NCI-H1694 (cell line): Measurements from ENCODE around the gene EEF1B2.
"Not testable (repeated sequence)": the region's sequence is repeated elsewhere in the genome, so short reads cannot be mapped to it uniquely, and the experiment has no call there.

Source experiments
- DNase-seq: peaks from one replicate; lab custom pipeline; 2025; lab: John Stamatoyannopoulos, UW

Gene EEF1B2

GRCh38 chr2:206159346-206160124 lies at the start of gene EEF1B2, which contains the start of gene NDUFS1:
TSS of gene EEF1B2 (plus strand) at chr2:206159895. CDS start at chr2:206159980, 85 bp downstream.
TSS of gene NDUFS1 (minus strand) at chr2:206159444. CDS start at chr2:206153678, 5,766 bp downstream.
- DNase-seq = peak; percentile 97

DNA sequence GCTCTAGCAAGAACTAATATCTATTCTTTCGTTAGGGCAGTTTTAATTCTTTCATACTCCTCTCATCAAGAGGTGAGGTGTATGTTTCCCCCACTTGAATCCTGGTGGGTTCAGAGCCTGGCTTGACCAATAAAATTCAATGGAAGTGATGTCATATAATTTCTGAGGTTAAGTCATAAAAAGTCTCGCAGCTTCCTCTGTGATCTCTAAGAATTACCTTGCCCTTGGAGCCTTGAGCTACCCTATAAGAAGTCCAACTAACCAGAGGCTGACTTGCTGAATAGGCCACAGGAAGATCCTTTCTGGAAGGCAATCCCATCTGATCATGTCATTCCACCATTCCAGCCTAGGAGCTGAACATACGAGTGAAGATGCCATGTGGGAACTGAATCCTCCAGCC lies 47.6 kb upstream of the EEF1B2 start:
- DNase-seq = no peak

DNA sequence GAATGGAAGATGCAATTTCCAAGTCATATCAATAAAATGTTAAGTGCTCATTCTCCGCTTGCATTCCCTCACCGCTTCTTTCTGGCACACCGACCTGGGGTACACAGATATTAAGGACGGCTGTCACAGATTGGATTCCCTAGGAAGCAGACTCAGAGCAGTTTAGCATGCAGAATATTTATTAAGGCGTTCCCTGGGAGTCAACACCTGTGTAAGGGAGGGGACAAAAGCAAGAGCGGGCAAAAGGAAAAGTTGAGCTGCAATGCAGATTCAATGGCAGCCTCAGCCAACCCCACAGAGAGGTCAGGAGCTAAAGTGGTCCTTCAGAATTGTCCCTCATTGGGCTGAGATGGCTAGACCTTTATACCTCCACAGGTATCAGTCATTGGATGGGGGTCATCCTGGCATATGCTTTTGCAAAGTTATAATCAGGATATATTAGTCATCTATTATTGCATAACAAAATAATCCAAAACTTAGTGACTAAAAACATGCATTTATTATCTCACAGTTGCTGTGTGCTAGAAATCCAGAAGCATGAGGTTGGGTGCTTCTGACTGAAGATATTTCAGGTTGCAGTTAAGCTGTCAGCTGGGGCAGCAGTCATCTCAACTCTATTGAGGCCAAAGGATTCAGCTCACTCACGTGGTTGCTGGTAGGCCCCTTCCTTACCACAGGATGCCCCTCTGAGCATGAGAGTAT lies 46.7 kb upstream of the EEF1B2 start:
- DNase-seq = no peak

GRCh38 chr2:206115026-206115578 lies 44.6 kb upstream of the EEF1B2 start:
- no peak for DNase-seq

DNA sequence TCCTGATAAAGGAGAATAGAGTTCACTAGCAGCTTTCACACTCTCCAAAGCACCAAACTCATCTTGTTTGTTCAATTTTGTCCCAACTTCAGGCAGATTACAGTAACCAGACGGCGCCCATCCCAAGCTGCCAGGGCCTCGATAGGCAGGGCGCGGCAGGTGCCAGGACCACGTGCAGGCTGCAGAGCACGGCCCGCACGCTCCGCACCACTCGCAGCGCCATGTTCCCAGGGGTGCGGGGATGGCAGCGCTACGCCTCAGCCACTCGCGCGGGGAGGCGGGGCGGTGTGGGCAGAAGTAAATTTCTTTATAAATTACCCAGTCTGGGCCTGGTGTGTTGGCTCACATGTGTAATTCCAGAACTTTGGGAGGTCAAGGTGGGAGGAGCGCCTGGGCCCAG lies 43.4 kb upstream of the EEF1B2 start:
- no peak for DNase-seq

DNA sequence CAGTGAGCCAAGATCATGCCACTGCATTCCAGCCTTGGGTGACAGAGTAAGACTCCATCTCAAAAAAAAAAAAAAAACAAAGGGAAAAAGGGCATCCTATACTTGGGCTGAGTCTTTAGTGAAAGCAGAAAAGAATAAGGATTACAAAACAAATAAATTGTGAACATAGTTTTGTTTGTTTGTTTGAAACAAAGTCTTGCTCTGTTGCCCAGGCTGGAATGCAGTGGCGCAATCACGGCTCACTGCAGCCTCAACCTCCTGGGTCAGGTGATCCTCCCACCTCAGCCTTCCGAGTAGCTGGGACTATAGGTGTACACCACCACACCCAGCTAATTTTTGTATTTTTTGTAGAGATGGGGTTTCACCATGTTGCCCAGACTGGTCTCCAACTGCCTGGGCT lies 37.1 kb upstream of the EEF1B2 start:
- not testable (repeated sequence) for DNase-seq

- DNase-seq = no peak
Measured at GRCh38 chr2:206125901-206126300, 33.8 kb upstream of the EEF1B2 start.

DNA sequence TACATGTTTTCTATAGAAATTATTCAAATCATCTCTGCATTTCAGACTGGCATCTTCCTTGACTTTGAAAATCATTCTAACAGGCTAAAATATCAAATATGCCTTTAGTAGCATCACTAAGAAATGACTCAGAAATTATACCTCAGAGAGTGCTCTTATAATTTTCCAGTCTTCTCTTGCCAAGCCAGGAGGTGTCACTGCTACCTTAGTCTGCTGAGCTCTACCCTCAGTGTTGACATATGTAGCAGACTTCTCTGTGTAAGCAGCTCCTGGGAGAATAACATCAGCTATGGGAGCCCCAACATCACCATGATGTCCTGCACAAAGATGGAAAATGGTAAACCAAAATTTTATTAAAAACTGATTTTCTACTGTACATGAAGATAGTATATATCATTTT lies 32.0 kb upstream of the EEF1B2 start:
- DNase-seq = peak; percentile 6

GRCh38 chr2:206143451-206143850 lies 16.2 kb upstream of the EEF1B2 start:
- no peak for DNase-seq

DNA sequence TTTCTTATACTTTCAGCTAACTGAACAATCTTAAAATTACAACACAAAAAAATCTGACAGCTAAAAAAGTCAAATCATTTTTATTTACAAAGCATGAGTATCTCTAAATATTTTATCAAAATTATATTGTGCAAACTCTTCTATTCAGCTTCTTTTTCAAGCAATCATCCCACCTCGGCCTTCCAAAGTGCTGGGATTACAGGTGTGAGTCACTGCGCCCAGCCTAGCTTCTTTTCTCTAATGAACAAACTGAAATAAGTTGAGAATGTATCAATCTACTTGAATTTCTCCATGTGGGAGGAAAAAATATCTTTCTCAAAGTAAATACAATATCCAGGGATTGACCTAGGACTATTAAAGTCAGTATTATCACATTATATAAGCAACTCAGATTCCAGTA lies 15.3 kb upstream of the EEF1B2 start:
- DNase-seq = no peak

DNA sequence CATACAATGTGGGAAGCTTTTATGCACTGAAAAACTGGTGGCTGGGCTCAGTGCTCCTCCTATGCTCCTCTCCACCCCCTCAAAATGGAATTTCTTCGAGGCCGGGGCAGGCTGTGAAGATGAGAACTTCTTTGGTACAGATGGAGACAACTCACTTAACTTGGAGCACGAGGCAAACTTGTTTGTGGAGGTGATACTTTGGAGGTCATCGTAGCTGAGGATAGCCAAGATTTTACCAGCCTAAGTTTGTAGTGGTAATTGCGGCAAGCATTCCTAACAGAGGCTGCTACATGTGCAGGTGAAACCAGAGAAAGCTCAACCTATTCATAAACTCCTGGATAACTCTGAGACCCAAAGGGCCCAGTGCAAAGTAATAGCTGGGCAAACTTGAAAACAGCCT lies 14.0 kb upstream of the EEF1B2 start:
- no peak for DNase-seq

- no peak for DNase-seq
Measured at GRCh38 chr2:206149330-206149729, 10.4 kb upstream of the EEF1B2 start.

- DNase-seq = no peak
Measured at GRCh38 chr2:206150168-206150567, 9.5 kb upstream of the EEF1B2 start.

GRCh38 chr2:206150631-206151030 lies 9.1 kb upstream of the EEF1B2 start:
- no peak for DNase-seq

DNA sequence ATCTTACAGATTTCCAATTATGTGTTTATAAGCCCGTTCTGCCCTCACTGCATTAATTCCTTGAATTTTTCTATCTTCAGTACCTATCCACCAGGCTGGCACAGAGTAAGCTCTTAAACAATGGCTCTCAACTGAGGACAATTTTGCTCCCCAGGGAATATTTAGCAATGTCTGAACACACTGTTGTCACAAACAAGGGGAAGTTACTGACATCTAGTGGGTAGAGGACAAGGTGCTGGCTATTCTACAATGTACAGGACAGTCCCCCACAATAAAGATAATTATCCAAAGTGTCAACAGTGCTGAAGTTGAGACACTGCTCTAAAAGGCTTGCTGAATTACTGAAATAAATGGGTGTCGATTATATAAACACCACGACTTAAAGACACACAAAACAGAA lies 5.5 kb upstream of the EEF1B2 start:
- DNase-seq = no peak

GRCh38 chr2:206157014-206157413 lies 2.7 kb upstream of the EEF1B2 start:
- not testable (repeated sequence) for DNase-seq

- DNase-seq = no peak
Measured at GRCh38 chr2:206158563-206159345, 941 bp upstream of the EEF1B2 start.

DNA sequence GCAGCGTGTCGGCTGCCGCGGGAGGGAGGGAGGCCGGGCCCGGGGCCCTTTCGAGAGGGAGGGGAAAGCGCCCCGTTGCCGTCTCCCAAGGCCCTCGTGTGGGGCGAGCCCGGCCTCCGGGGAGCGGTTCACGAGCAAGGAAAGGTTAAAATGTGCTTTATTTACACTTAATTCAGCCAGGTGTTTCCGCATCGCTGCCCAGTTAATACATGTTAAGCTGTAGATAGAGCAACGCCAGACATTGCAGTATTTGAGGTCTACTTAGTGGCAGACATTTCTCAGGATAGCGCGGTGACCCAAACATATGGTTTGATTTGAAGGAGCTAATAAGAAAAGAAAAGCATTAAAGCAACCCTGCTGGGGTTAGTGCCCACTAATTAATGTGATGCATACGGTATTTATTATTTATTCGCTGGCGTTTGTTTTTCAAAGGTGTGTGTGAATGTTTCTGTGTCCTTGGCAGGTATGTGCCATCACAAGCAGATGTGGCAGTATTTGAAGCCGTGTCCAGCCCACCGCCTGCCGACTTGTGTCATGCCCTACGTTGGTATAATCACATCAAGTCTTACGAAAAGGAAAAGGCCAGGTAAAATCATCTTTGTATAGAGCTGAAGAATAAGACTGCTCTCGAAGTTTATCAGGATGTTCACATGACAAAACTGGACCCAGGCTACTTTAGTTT lies 571 bp downstream of the EEF1B2 start:
- no peak for DNase-seq

DNA sequence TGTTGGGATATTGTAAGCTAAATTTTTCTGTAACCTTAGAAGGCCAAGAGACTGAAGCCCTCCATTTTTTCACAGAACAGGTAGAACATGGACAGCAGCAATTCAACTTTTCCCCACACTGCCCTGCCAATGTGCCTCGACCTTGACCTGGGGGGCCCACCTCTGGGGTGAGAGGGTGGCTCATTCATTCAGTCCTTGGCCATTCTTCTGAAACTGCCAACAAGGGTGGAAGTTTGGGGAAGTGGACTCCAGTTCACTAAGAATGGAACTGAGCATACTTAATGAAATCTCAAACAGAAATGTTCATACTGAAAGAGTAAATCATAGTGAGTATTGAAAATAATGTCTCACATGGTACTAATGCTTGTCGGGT lies 1.1 kb downstream of the EEF1B2 start:
- DNase-seq = no peak

- DNase-seq = not testable (repeated sequence)
Measured at GRCh38 chr2:206162401-206162800, 2.7 kb downstream of the EEF1B2 start.

DNA sequence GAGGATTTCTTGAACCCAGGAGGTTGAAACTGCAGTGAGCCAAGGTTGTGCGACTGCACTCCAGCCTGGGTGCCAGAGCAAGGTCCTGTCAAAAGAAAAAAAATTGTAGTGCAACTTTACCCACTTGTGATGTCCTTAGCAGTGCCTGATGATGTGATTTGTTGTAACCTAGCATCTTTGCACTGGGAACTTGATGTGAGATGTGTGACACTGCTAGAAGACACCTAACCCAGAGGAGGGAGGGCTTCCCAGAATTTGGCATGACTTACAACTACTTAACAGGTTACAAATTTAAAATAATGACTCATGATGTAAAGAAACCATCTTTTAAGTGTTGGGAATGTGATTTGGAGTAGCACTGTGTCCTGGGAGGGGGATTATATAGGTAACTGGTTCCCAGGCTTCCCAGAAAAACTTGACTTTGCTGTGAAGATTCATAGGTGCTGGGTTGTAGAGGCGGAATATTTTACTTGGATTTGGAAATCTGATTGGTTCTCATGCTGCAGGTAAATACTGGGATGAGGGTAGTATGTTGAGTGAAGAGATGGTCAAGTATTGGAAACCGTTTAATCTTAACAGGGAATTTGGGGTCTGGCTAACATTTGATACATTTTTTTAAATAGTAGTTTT lies 3.7 kb downstream of the EEF1B2 start:
- DNase-seq = no peak
